Measurements from ENCODE around the gene RACK1. TPM values are rescaled to one million over a fixed set of nuclear protein-coding genes. Genes with fewer than 3 reads are reported as not detected.
"Not testable (repeated sequence)": the region's sequence is repeated elsewhere in the genome, so short reads cannot be mapped to it uniquely, and the experiment has no call there.

The RACK1 gene
- 1,000 to 10,000 TPM; 1,300 to 1,812 (median 1,580) TPM for total RNA-seq

DNA sequence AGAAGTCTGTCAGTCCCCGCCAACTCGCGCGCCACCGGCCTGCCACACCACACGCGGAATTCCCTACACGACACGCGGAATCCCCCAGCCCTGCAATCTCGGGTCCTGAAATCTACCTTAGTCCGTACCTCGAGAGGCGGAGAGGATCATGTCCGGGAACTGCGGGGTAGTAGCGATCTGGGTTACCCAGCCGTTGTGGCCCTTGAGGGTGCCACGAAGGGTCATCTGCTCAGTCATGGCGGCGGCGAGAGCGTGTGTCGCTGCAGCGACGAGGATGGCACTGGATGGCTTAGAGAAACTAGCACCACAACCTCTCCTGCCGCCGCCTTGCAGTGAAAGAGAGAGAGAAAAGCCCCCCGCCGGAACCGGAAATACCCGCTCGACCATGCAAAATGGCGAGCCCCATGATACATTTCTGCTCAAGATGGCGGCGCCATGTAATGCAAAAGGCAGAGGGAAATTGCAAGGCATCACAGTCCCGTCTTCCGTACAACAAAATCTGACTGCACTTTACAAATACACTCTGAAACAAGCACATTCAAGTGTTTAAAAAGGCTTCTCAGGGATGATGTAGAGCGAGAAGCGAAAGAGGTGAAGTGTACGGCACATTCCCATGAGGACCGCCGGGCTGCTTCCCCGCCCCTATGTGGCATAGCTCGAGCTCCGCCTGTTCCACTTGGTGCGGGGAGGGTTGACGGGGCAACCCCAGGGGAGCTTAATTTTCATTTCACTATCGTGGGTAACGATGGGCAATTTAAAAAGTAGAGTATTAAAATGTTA lies at the start of gene RACK1:
Gene RACK1 (minus strand): TSS at position 343 of the 780 bp plus-strand sequence. CDS start 106 bp downstream, at position 237.
- no peaks in the 10 kb centered on the region for H3K27me3 ChIP-seq
- H3K4me1 ChIP-seq: peaks cover 0 to 75% (median 30%) of the 10 kb centered on the region in 3 donors
- WGBS, 2 donors (ENCODE audit: low coverage in 1 of 2): 0% methylated on average over 18 to 22 of the region's 50 CpGs
- peak; percentile 76 for ATAC-seq
- H3K27ac ChIP-seq: peak within 1 kb of the TSS; percentile 15 to 97 (median 94)
- H3K4me3 ChIP-seq: peak within 1 kb of the TSS; percentile 53 to 79
- H3K36me3 ChIP-seq: peaks cover 0 to 34% of the 10 kb centered on the region in 2 donors
- H3K9me3 ChIP-seq: no peaks in the 10 kb centered on the region
- TF ChIP-seq POLR2AphosphoS5 (IDR thresholded peaks at IDR 0.05) (peak; percentile 82), EP300 (IDR thresholded peaks at IDR 0.05) (no peak), POLR2A (IDR thresholded peaks at IDR 0.05) (peak; percentile 65 to 66)

- H3K9me3 ChIP-seq, ATAC-seq, H3K27me3 ChIP-seq, H3K36me3 ChIP-seq, H3K27ac ChIP-seq, H3K4me3 ChIP-seq, H3K4me1 ChIP-seq: not testable (repeated sequence)
- WGBS, 2 donors (ENCODE audit: low coverage in 1 of 2): 83% methylated on average over 1 of the region's 1 CpG; no CpG with 5 or more reads in 1 of the 2 donors
These were observed 43.6 kb upstream of the RACK1 start for GRCh38 chr5:181287331-181287730.

- H3K27me3 ChIP-seq, H3K27ac ChIP-seq, H3K9me3 ChIP-seq, ATAC-seq, H3K36me3 ChIP-seq, H3K4me3 ChIP-seq, H3K4me1 ChIP-seq: not testable (repeated sequence)
- WGBS, 2 donors (ENCODE audit: low coverage in 1 of 2): 60% methylated on average over 1 of the region's 10 CpGs; no CpG with 5 or more reads in 1 of the 2 donors
These were observed 42.4 kb upstream of the RACK1 start for GRCh38 chr5:181285962-181286705.

- H3K9me3 ChIP-seq, H3K36me3 ChIP-seq, H3K4me1 ChIP-seq, ATAC-seq, H3K27ac ChIP-seq, H3K27me3 ChIP-seq, H3K4me3 ChIP-seq: not testable (repeated sequence)
- TF ChIP-seq, protein P1, sequence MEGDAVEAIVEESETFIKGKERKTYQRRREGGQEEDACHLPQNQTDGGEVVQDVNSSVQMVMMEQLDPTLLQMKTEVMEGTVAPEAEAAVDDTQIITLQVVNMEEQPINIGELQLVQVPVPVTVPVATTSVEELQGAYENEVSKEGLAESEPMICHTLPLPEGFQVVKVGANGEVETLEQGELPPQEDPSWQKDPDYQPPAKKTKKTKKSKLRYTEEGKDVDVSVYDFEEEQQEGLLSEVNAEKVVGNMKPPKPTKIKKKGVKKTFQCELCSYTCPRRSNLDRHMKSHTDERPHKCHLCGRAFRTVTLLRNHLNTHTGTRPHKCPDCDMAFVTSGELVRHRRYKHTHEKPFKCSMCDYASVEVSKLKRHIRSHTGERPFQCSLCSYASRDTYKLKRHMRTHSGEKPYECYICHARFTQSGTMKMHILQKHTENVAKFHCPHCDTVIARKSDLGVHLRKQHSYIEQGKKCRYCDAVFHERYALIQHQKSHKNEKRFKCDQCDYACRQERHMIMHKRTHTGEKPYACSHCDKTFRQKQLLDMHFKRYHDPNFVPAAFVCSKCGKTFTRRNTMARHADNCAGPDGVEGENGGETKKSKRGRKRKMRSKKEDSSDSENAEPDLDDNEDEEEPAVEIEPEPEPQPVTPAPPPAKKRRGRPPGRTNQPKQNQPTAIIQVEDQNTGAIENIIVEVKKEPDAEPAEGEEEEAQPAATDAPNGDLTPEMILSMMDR (IDR thresholded peaks at IDR 0.05): peak in 1 of 4 experiments; percentile 29
- WGBS, 2 donors (ENCODE audit: low coverage in 1 of 2): 68% methylated on average over 4 of the region's 6 CpGs; no CpG with 5 or more reads in 1 of the 2 donors
These were observed 40.4 kb upstream of the RACK1 start for GRCh38 chr5:181283841-181284755.

DNA sequence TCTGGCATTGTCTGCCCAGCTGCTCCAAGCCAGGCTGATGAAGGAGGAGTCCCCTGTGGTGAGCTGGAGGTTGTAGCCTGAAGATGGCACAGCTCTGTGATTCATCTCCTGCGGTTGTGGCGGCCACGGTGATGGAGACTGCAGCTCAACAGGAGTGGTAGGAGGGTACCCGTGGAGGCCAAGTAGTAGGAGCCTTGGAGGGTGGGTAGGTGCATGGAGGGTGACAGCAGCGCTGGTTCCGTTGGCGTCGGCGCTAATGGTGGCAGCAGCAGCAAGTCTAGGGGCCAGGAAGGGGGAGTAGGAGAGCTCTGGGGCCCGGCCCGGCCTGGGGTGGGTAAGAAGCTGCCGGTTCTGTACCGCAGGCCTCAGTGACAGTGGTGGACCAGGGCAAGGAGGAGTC lies 39.6 kb upstream of the RACK1 start:
- H3K4me3 ChIP-seq: no peak overlapping the region
- WGBS, 2 donors (ENCODE audit: low coverage in 1 of 2): 80 to 100% methylated on average over 1 of the region's 13 CpGs
- no peak overlapping the region for H3K27ac ChIP-seq
- ATAC-seq: no peak
- no peak for TF ChIP-seq POLR2AphosphoS5 (IDR thresholded peaks at IDR 0.05)
- no peaks in the 10 kb centered on the region for H3K27me3 ChIP-seq
- H3K9me3 ChIP-seq: no peaks in the 10 kb centered on the region
- H3K4me1 ChIP-seq: no peaks in the 10 kb centered on the region
- no peaks in the 10 kb centered on the region for H3K36me3 ChIP-seq

DNA sequence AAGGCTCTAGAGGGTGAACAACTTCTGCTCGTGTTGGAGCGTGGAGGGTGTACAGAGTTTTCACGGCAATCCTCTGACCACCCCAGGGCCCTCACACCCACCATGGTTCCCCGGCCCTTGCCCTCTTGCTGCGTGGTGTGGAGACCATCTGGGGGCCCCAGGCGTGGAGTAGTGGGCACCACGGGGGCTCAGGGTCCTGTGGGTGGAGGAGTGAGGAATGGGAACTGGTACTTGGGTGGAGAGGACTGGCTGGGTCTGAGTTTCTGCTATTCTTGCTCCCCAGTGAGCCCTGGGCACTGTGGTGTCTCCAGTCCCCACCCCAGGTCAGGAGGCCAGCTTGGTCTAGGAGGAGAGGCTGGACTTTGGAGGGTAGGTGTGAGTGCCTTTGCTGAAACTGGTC lies 39.2 kb upstream of the RACK1 start:
- H3K4me3 ChIP-seq: no peak overlapping the region
- ATAC-seq: no peak
- H3K27me3 ChIP-seq: no peaks in the 10 kb centered on the region
- TF ChIP-seq, protein P1 (IDR thresholded peaks at IDR 0.05): no peak
- TF ChIP-seq EP300 (IDR thresholded peaks at IDR 0.05) (no peak), POLR2A (IDR thresholded peaks at IDR 0.05) (no peak), POLR2AphosphoS5 (IDR thresholded peaks at IDR 0.05) (no peak)
- H3K27ac ChIP-seq: no peak overlapping the region
- WGBS, 2 donors (ENCODE audit: low coverage in 1 of 2): no CpG with 5 or more reads among the region's 7 CpGs
- H3K36me3 ChIP-seq: no peaks in the 10 kb centered on the region
- H3K9me3 ChIP-seq: no peaks in the 10 kb centered on the region
- H3K4me1 ChIP-seq: no peaks in the 10 kb centered on the region

DNA sequence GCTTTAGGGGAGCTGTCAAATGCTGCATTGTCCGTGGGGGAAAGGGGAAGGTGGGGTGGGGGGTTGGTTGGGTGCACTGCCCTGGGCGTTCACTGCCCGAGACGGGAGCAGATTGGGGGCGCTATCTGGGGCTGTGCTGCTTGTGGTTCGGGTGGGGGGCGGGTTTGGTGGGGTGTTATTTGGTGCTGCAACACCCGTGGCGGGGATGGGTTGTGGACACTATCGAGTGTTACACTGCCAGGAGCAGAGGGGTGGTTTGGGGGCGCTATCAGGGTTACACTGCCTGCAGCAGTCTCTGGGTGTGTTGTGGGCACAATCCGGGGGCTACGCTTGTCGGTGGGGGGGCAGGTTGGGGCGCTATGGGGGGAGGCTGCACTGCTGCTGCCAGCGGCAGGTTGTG lies 38.7 kb upstream of the RACK1 start:
- WGBS, 2 donors (ENCODE audit: low coverage in 1 of 2): 100% methylated on average over 1 of the region's 16 CpGs; no CpG with 5 or more reads in 1 of the 2 donors
- not testable (repeated sequence) for H3K27ac ChIP-seq, H3K9me3 ChIP-seq, ATAC-seq, H3K4me1 ChIP-seq, H3K27me3 ChIP-seq, H3K4me3 ChIP-seq, H3K36me3 ChIP-seq
